ENCODE measurements around the gene PRAC1. TPM values are rescaled to one million over a fixed set of nuclear protein-coding genes. Genes with fewer than 3 reads are reported as not detected.

The PRAC1 gene
- total and polyA plus RNA-seq, 2 of the 8 experiments (the other 6 are each of a cell fraction or from before 2014, with no cell fraction given), result not detected

GRCh38 chr17:48769009-48769675 is 46.8 kb upstream of the PRAC1 start:
- ChIA-PET POLR2A (ENCODE audit: partially characterized antibody) (interaction anchor here (1.2 kb wide), 1 partner anchor 19 kb away, joined by 3 read pairs; no protein-coding TSS in a partner anchor), CTCF (ENCODE audit: partially characterized antibody) (interaction anchor here (0.6 to 18.8 kb wide), 19 partner anchors 10 to 121 kb away, joined by 3 to 186 read pairs (median 4); partner anchors contain the start of gene PRAC2)
- Histone ChIP-seq H2AK5ac (ENCODE audit: low read depth, low read length) (no peak overlapping the region), H3K4me2 (ENCODE audit: insufficient read depth in 1 of 2, low read depth in 2 of 2, low read length in 2 of 2) (no peak overlapping the region), H4K20me1 (replicated peaks in 1 of 2; ENCODE audit: control insufficient read depth in 1 of 2, insufficient read depth in 2 of 2, low read length in 2 of 2) (peaks cover 0 to 2% of the 10 kb centered on the region in 2 experiments), H3K4me3 (ENCODE audit: extremely low read depth in 1 of 4, insufficient read depth in 2 of 4, low read depth in 3 of 4, low read length in 4 of 4) (no peak overlapping the region), H4K8ac (ENCODE audit: extremely low read depth, insufficient read depth, low read length) (no peak overlapping the region), H3K9ac (replicated peaks in 1 of 4; ENCODE audit: extremely low read depth in 1 of 4, low read depth in 3 of 4, low read length in 3 of 4) (no peak overlapping the region), H2BK12ac (ENCODE audit: low read depth, low read length) (no peak overlapping the region), H3K27me3 (replicated peaks in 1 of 4; ENCODE audit: control insufficient read depth in 3 of 4, extremely low read depth in 1 of 4, insufficient read depth in 3 of 4, low read length in 3 of 4) (peaks cover 0 to 2% (median 0%) of the 10 kb centered on the region in 4 experiments; a peak in 3 of 7 replicates), H3K36me3 (ENCODE audit: control insufficient read depth in 2 of 4, insufficient read depth in 4 of 4, low read length in 3 of 4) (no peaks in the 10 kb centered on the region), H4K91ac (replicated peaks; ENCODE audit: insufficient read length, low read length) (no peak overlapping the region), H3K18ac (ENCODE audit: extremely low read depth, low read length) (no peak overlapping the region), H2AFZ (ENCODE audit: low read length) (no peak overlapping the region), H3K79me1 (ENCODE audit: low read depth, low read length) (no peaks in the 10 kb centered on the region), H2BK120ac (replicated peaks; ENCODE audit: low read depth, low read length) (no peak overlapping the region), H3K79me2 (ENCODE audit: control insufficient read depth in 1 of 2, insufficient read depth in 2 of 2, low read length in 2 of 2) (no peaks in the 10 kb centered on the region), H2BK5ac (ENCODE audit: low read depth, low read length) (no peak overlapping the region), H3K4me1 (replicated peaks in 1 of 4; ENCODE audit: control insufficient read depth in 3 of 4, insufficient read depth in 4 of 4, low read length in 3 of 4) (no peaks in the 10 kb centered on the region), H3K23me2 (ENCODE audit: low read depth, low read length) (no peaks in the 10 kb centered on the region), H2BK20ac (ENCODE audit: low read length) (no peak overlapping the region), H2BK15ac (ENCODE audit: low read length) (no peak overlapping the region), H4K5ac (ENCODE audit: insufficient read length, low read depth, low read length) (no peak overlapping the region), H3K56ac (replicated peaks; ENCODE audit: insufficient read length, low read depth, low read length) (no peak overlapping the region), H3K4ac (replicated peaks; ENCODE audit: insufficient read length, low read depth, low read length) (no peak overlapping the region), H3K9me3 (ENCODE audit: insufficient read depth in 2 of 2, low read depth in 1 of 2, low read length in 1 of 2) (no peaks in the 10 kb centered on the region), H3K14ac (ENCODE audit: insufficient read length) (no peak overlapping the region), H3K27ac (ENCODE audit: low read depth, low read length) (no peak overlapping the region), H3K23ac (ENCODE audit: insufficient read length) (no peak overlapping the region)
- no peak for DNase-seq (ENCODE audit: low read depth in 1 of 2, low spot score in 2 of 2)
- no peak for FAIRE-seq
- WGBS, 2 experiments (ENCODE audit: extremely low coverage in 1 of 2, insufficient coverage in 1 of 2, insufficient read length in 1 of 2, insufficient replicate concordance in 2 of 2, low coverage in 1 of 2, low lambda C conversion rate in 2 of 2, missing lambda C conversion rate in 1 of 2), result 75% methylated on average over 5 of the region's 5 CpGs; no CpG with 5 or more reads in 1 of the 2 experiments
- TF ChIP-seq POLR2AphosphoS5 (IDR thresholded peaks at IDR 0.05; ENCODE audit: low read depth, low read length), result no peak
- TF ChIP-seq FOSL1 (IDR thresholded peaks at IDR 0.05; ENCODE audit: insufficient read depth, low read depth, low read length), result no peak
- no peak for TF ChIP-seq SAP30 (IDR thresholded peaks at IDR 0.05; ENCODE audit: insufficient read depth, insufficient replicate concordance, low read length)
- no peak for TF ChIP-seq SRF (IDR thresholded peaks at IDR 0.05; ENCODE audit: low read depth, low read length)
- no peak for TF ChIP-seq TBP (IDR thresholded peaks at IDR 0.05; ENCODE audit: low read depth, low read length)
- no peak for TF ChIP-seq POU5F1 (IDR thresholded peaks at IDR 0.05; ENCODE audit: low read depth, low read length)
- TF ChIP-seq SP4 (IDR thresholded peaks at IDR 0.05; ENCODE audit: low read length), result no peak
- no peak for TF ChIP-seq ATF3 (IDR thresholded peaks at IDR 0.05; ENCODE audit: insufficient read depth, low read depth, low read length)
- TF ChIP-seq CHD1 (IDR thresholded peaks at IDR 0.05; ENCODE audit: low read depth, low read length), result no peak
- TF ChIP-seq KDM1A (IDR thresholded peaks at IDR 0.05; ENCODE audit: borderline replicate concordance, low read length), result no peak
- no peak for TF ChIP-seq ASH2L (IDR thresholded peaks at IDR 0.05; ENCODE audit: low read length)
- no peak for TF ChIP-seq YY1 (IDR thresholded peaks at IDR 0.05; ENCODE audit: low read depth, low read length)
- no peak for TF ChIP-seq SIN3A (conservative IDR thresholded peaks at IDR 0.05 in 1 of 2, IDR thresholded peaks at IDR 0.05 in 1 of 2; ENCODE audit: low read depth in 1 of 2, low read length in 2 of 2)
